Stimulated activated CD4-positive, alpha-beta T cell treated with anti-CD3 and anti-CD28 coated beads, Interleukin-4, amount 100 ng/mL, for 48 hours (primary cell): ENCODE results near the gene RAMP2.
"Not testable (repeated sequence)": the region's sequence is repeated elsewhere in the genome, so short reads cannot be mapped to it uniquely, and the experiment has no call there.

Experiments used
- DNase-seq, 2 donors: peaks; one replicate each; pipeline ENCODE4 v3.0.0-alpha.2; 2020; ENCODE audit warnings: low read depth in 2 of 2

Gene RAMP2

GRCh38 chr17:42760652-42761581, at the start of gene RAMP2:
RAMP2 (plus strand) TSS chr17:42761227; CDS start chr17:42761262, 35 bp downstream.
- no peak for DNase-seq

- no peak for DNase-seq
Measured at GRCh38 chr17:42720996-42721583, 39.9 kb upstream of the RAMP2 start.

- DNase-seq: no peak
Measured at GRCh38 chr17:42723636-42724035, 37.4 kb upstream of the RAMP2 start.

- no peak for DNase-seq
Measured at GRCh38 chr17:42725143-42725542, 35.9 kb upstream of the RAMP2 start.

GRCh38 chr17:42740699-42741098, 20.3 kb upstream of the RAMP2 start:
- no peak for DNase-seq

- not testable (repeated sequence) for DNase-seq
Measured at GRCh38 chr17:42742916-42743315, 18.1 kb upstream of the RAMP2 start.

- DNase-seq: no peak
Measured at GRCh38 chr17:42743595-42744282, 17.3 kb upstream of the RAMP2 start.

- peak; percentile 58 to 70 for DNase-seq
Measured at GRCh38 chr17:42744283-42744805, 16.7 kb upstream of the RAMP2 start.

- peak; percentile 86 to 87 for DNase-seq
Measured at GRCh38 chr17:42744806-42745617, 16.0 kb upstream of the RAMP2 start, which contains the start of gene EZH1. EZH1 (minus strand) TSS chr17:42745040; CDS start chr17:42728941, 16,099 bp downstream.

- DNase-seq: no peak
Measured at GRCh38 chr17:42748202-42748907, 12.7 kb upstream of the RAMP2 start.

GRCh38 chr17:42748908-42749798, 11.9 kb upstream of the RAMP2 start:
- no peak for DNase-seq

- DNase-seq: no peak
Measured at GRCh38 chr17:42750739-42751344, 10.2 kb upstream of the RAMP2 start.

GRCh38 chr17:42751628-42752027, 9.4 kb upstream of the RAMP2 start:
- no peak for DNase-seq

GRCh38 chr17:42754782-42755181, 6.2 kb upstream of the RAMP2 start:
- no peak for DNase-seq

- no peak for DNase-seq
Measured at GRCh38 chr17:42759982-42760651, 910 bp upstream of the RAMP2 start.

GRCh38 chr17:42761638-42762037, 611 bp downstream of the RAMP2 start:
- DNase-seq: no peak

- DNase-seq: no peak
Measured at GRCh38 chr17:42766124-42766523, 5.1 kb downstream of the RAMP2 start.

- DNase-seq: no peak
Measured at GRCh38 chr17:42767512-42767911, 6.5 kb downstream of the RAMP2 start.

- DNase-seq: not testable (repeated sequence)
Measured at GRCh38 chr17:42768006-42768405, 7.0 kb downstream of the RAMP2 start.
